ENCODE results near the gene SLC7A1. TPM values are rescaled to one million over a fixed set of nuclear protein-coding genes. Genes with fewer than 3 reads are reported as not detected.

Gene SLC7A1
- total RNA-seq, 3 donors from 2014 or later (not counting 1 experiment from before 2014, with no cell fraction given), result 8.7 to 12.6 (median 10.2) TPM

DNA sequence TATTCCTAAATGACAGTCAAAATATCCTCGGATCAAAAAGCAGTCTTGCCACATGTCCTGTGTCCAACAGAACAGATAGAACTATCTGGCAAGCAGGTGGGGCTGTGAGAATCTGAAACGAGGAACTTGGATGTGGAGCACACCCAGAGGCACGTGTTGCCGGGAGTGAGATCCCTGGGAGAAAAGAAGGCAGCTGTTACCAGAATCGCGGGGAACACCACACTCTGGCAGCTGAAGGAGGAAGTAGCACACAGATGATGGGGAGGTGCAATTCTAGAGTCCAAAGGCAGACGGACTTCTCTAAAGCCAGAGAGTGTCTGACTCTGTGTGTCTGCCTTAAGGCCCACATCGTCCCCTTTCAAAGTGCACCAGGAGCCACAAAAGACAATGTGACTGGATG lies 22.3 kb downstream of the SLC7A1 start:
- no peak overlapping the region for H3K4me3 ChIP-seq (ENCODE audit: low read length)
- H3K27me3 ChIP-seq (ENCODE audit: control insufficient read depth, insufficient read depth, low read length), result no peaks in the 10 kb centered on the region
- TF ChIP-seq, protein P1, sequence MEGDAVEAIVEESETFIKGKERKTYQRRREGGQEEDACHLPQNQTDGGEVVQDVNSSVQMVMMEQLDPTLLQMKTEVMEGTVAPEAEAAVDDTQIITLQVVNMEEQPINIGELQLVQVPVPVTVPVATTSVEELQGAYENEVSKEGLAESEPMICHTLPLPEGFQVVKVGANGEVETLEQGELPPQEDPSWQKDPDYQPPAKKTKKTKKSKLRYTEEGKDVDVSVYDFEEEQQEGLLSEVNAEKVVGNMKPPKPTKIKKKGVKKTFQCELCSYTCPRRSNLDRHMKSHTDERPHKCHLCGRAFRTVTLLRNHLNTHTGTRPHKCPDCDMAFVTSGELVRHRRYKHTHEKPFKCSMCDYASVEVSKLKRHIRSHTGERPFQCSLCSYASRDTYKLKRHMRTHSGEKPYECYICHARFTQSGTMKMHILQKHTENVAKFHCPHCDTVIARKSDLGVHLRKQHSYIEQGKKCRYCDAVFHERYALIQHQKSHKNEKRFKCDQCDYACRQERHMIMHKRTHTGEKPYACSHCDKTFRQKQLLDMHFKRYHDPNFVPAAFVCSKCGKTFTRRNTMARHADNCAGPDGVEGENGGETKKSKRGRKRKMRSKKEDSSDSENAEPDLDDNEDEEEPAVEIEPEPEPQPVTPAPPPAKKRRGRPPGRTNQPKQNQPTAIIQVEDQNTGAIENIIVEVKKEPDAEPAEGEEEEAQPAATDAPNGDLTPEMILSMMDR (IDR thresholded peaks at IDR 0.05), result no peak
- intact Hi-C loops (cut with micrococcal nuclease), result no loop called here
- 35% methylated on average over 8 of the region's 8 CpGs for WGBS (ENCODE audit: insufficient coverage)
- ATAC-seq (peak in 2 of 3 donors; percentile 17 to 21), DNase-seq (no peak)
- no peaks in the 10 kb centered on the region for H3K9me3 Mint-ChIP-seq
- peaks cover 13 to 22% of the 10 kb centered on the region in 2 donors for H3K4me1 Mint-ChIP-seq
- H3K4me3 Mint-ChIP-seq, result no peak overlapping the region
- no peaks in the 10 kb centered on the region for H3K36me3 Mint-ChIP-seq
- no peak overlapping the region for H3K27ac ChIP-seq (ENCODE audit: low read length)
- no peaks in the 10 kb centered on the region for H3K9me3 ChIP-seq (ENCODE audit: control insufficient read depth, insufficient read depth, low read length)
- peak overlapping the region; percentile 29 to 79 for H3K27ac Mint-ChIP-seq
- H3K36me3 ChIP-seq (ENCODE audit: control insufficient read depth, insufficient read depth, low read length), result no peaks in the 10 kb centered on the region
- no peaks in the 10 kb centered on the region for H3K27me3 Mint-ChIP-seq (ENCODE audit: low read depth in 2 of 2)
- no peaks in the 10 kb centered on the region for H3K4me1 ChIP-seq (ENCODE audit: control insufficient read depth, insufficient read depth, low read length)

DNA sequence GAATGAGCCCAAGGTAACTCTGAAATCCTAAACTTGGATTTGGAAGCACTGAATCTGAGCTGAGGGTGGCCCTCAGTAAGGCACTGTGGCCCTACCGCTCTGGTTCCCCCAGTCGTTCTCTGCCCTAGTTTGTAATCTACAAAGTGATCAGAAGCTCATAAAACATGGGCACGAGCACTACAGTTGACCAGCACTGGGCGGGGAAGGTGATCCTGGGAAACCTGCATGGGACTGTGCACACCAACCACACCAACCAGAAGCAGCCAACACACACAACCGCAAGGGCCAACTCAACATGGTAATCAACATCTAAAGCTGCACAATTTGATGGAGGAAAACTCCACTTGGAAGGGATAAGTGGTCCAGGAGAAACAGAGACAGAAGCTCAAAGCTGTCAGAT lies 22.9 kb downstream of the SLC7A1 start:
- Mint-ChIP-seq H3K27ac (peak overlapping the region in 1 of 2 donors; percentile 35), H3K36me3 (no peaks in the 10 kb centered on the region), H3K4me1 (peaks cover 13 to 22% of the 10 kb centered on the region in 2 donors), H3K27me3 (ENCODE audit: low read depth in 2 of 2) (no peaks in the 10 kb centered on the region), H3K9me3 (no peaks in the 10 kb centered on the region), H3K4me3 (no peak overlapping the region)
- TF ChIP-seq, protein P1 (IDR thresholded peaks at IDR 0.05), result no peak
- ATAC-seq, result no peak
- DNase-seq, result no peak
- Histone ChIP-seq H3K4me1 (ENCODE audit: control insufficient read depth, insufficient read depth, low read length) (no peaks in the 10 kb centered on the region), H3K27ac (ENCODE audit: low read length) (no peak overlapping the region), H3K9me3 (ENCODE audit: control insufficient read depth, insufficient read depth, low read length) (no peaks in the 10 kb centered on the region), H3K4me3 (ENCODE audit: low read length) (no peak overlapping the region), H3K36me3 (ENCODE audit: control insufficient read depth, insufficient read depth, low read length) (no peaks in the 10 kb centered on the region), H3K27me3 (ENCODE audit: control insufficient read depth, insufficient read depth, low read length) (no peaks in the 10 kb centered on the region)
- intact Hi-C loops (cut with micrococcal nuclease), result no loop called here
- WGBS (ENCODE audit: insufficient coverage), result 76% methylated on average over 4 of the region's 5 CpGs

DNA sequence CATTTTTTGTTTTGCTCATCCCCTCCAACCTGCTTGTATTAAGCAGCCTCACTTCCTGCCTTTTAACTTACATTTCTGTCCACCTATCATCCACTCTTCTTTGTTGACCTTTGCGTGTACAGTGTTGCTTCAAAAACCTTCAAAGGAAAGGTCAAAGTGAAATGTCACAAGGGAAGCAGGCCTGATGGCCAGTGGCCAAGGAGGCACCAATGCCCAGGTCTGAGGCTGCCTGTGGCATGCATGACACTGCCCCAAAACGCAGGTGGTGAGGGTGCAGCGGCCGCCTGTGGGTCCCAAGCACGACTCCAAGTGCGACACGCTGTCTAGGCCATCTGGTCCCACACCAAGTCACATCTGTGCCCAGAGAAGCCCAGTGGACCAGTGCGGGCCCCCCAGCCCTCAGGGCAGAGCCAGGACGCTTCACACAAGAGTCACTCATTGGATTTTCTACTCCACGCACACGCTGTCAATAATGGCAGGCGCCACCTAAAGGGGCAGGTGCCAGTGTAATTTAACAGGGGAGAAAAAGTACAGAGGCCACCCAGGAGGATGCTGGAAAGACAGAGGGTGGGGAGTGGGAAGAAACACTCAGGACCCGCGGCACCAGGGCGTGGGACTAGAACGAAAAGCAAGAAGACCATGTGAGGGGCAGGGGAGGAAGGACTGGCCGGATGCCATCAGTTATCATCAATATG lies 23.5 kb downstream of the SLC7A1 start:
- Histone ChIP-seq H3K4me3 (ENCODE audit: low read length) (no peak overlapping the region), H3K9me3 (ENCODE audit: control insufficient read depth, insufficient read depth, low read length) (no peaks in the 10 kb centered on the region), H3K36me3 (ENCODE audit: control insufficient read depth, insufficient read depth, low read length) (no peaks in the 10 kb centered on the region), H3K4me1 (ENCODE audit: control insufficient read depth, insufficient read depth, low read length) (no peaks in the 10 kb centered on the region), H3K27me3 (ENCODE audit: control insufficient read depth, insufficient read depth, low read length) (no peaks in the 10 kb centered on the region), H3K27ac (ENCODE audit: low read length) (no peak overlapping the region)
- no peak for DNase-seq
- H3K4me3 Mint-ChIP-seq, result no peak overlapping the region
- peak overlapping the region in 1 of 2 donors; percentile 35 for H3K27ac Mint-ChIP-seq
- 95% methylated on average over 17 of the region's 17 CpGs for WGBS (ENCODE audit: insufficient coverage)
- intact Hi-C loops (cut with micrococcal nuclease), result no loop called here
- no peaks in the 10 kb centered on the region for H3K27me3 Mint-ChIP-seq (ENCODE audit: low read depth in 2 of 2)
- ATAC-seq, result no peak
- peaks cover 13 to 22% of the 10 kb centered on the region in 2 donors for H3K4me1 Mint-ChIP-seq
- H3K36me3 Mint-ChIP-seq, result no peaks in the 10 kb centered on the region
- TF ChIP-seq, protein P1 (IDR thresholded peaks at IDR 0.05), result no peak
- no peaks in the 10 kb centered on the region for H3K9me3 Mint-ChIP-seq
